Measurements from ENCODE around the gene ZNF598. TPM values are rescaled to one million over a fixed set of nuclear protein-coding genes. Genes with fewer than 3 reads are reported as not detected.
A peak's percentile ranks its signal among the peaks of the same experiment; 100 is the strongest.

The ZNF598 gene
- total and polyA plus RNA-seq, 2 of the 13 experiments (the other 11 are each of a cell fraction or from before 2014, with no cell fraction given) = 13.5 to 14.2 TPM

DNA sequence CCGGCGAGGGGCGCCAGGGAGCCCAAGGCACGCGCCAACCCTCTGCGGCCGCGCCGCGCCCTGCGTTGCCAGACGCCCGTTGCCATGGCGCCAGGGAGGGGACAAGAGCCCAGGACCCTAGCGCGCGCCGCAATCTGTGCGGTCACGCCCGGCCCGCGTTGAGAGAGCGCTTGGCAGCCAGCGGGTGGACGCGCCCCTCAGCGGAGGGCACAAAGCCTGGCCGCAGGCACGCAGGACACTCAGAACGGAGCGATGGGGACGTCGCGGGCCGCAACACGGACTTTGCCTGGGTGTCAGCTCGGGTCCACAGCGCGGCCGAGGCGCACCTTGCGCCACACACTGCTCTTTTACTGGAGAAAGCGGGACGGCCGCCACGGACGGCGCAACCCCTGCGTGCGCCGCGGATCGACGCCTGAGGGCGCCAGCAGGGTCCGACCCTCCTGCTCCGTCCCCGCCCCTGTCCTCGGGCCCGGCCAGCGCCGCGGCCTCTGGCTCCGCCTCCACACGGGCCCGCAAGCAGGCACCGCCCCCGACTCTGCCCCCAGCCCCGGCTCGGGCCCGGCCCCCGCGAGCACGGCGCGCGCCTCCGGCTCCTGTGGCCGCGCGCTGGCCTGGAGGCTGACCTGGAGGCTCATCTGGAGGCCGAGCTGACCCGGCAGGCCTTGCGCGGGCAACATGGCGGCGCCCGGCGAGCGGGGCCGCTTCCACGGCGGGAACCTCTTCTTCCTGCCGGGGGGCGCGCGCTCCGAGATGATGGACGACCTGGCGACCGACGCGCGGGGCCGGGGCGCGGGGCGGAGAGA, 25.9 kb downstream of the ZNF598 start, which contains the start of gene GFER (continued):
- no peak for TF ChIP-seq ZNF256 (CRISPR knock-in tag; conservative IDR thresholded peaks at IDR 0.05)
- no peak for TF ChIP-seq FOXM1 (CRISPR knock-in tag; IDR thresholded peaks at IDR 0.05)
- peak; percentile 98 for TF ChIP-seq HNRNPLL (IDR thresholded peaks at IDR 0.05; ENCODE audit: low read depth, low read length, poor library complexity, severe bottlenecking)
- 0 out of 2 replicates have a peak, but pooled peaks have one; percentile 39 for TF ChIP-seq ZNF589 (CRISPR knock-in tag; conservative IDR thresholded peaks at IDR 0.05)
- TF ChIP-seq ZNF260 (CRISPR knock-in tag; IDR thresholded peaks at IDR 0.05; ENCODE audit: borderline replicate concordance, low read depth) = no peak
- TF ChIP-seq DR1 (CRISPR knock-in tag; IDR thresholded peaks at IDR 0.05) = 0 out of 2 replicates have a peak, but pooled peaks have one; percentile 44
- no peak for TF ChIP-seq E2F2 (CRISPR knock-in tag; IDR thresholded peaks at IDR 0.05; ENCODE audit: borderline replicate concordance)
- peak; percentile 36; the same call in 1 of the 2 replicates for TF ChIP-seq DZIP1 (CRISPR knock-in tag; IDR thresholded peaks at IDR 0.05)
- no peak for TF ChIP-seq USF2 (IDR thresholded peaks at IDR 0.05; ENCODE audit: low read depth, low read length)
- TF ChIP-seq USF2 (CRISPR knock-in tag; IDR thresholded peaks at IDR 0.05; ENCODE audit: borderline replicate concordance) = no peak
- peak; percentile 74 for TF ChIP-seq GABPB1 (CRISPR knock-in tag; IDR thresholded peaks at IDR 0.05)
- TF ChIP-seq ZNF652 (CRISPR knock-in tag; IDR thresholded peaks at IDR 0.05; ENCODE audit: borderline replicate concordance, low read depth) = no peak
- TF ChIP-seq TOPORS (CRISPR knock-in tag; IDR thresholded peaks at IDR 0.05) = 0 out of 2 replicates have a peak, but pooled peaks have one; percentile 32
- TF ChIP-seq ZNF709 (CRISPR knock-in tag; IDR thresholded peaks at IDR 0.05) = no peak
- TF ChIP-seq ETV6 (CRISPR knock-in tag; conservative IDR thresholded peaks at IDR 0.05) = no peak; the same call in 1 of the 2 replicates
- TF ChIP-seq TERF1 (CRISPR knock-in tag; IDR thresholded peaks at IDR 0.05) = no peak
- TF ChIP-seq RAD51 (IDR thresholded peaks at IDR 0.05; ENCODE audit: borderline replicate concordance) = no peak
- TF ChIP-seq ZNF205 (CRISPR knock-in tag; IDR thresholded peaks at IDR 0.05) = no peak
- TF ChIP-seq KDM3A (CRISPR knock-in tag; IDR thresholded peaks at IDR 0.05; ENCODE audit: low read depth) = no peak
- TF ChIP-seq, protein P1, sequence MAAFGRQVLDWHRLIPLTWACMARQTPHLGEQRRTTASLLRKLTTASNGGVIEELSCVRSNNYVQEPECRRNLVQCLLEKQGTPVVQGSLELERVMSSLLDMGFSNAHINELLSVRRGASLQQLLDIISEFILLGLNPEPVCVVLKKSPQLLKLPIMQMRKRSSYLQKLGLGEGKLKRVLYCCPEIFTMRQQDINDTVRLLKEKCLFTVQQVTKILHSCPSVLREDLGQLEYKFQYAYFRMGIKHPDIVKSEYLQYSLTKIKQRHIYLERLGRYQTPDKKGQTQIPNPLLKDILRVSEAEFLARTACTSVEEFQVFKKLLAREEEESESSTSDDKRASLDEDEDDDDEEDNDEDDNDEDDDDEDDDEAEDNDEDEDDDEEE (CRISPR knock-in tag; IDR thresholded peaks at IDR 0.05) = 0 out of 2 replicates have a peak, but pooled peaks have one; percentile 53
- TF ChIP-seq BORCS8-MEF2B (CRISPR knock-in tag; IDR thresholded peaks at IDR 0.05) = no peak; the same call in 1 of the 2 replicates

Data from HepG2 (cell line).